Progenitor cell of endocrine pancreas (in vitro differentiated cells): ENCODE measurements around the gene MTARC2. TPM values are rescaled to one million over a fixed set of nuclear protein-coding genes. Genes with fewer than 3 reads are reported as not detected.
A peak's percentile ranks its signal among the peaks of the same experiment; 100 is the strongest.

Experiments
- DNase-seq: peaks from one replicate; pipeline ENCODE4 v3.0.0; 2021; ENCODE audit warnings: low spot score; ENCODE audit not compliant: unreplicated experiment
- H3K27ac Mint-ChIP-seq: 2 replicates; pipeline ENCODE4 v1.8.0; 2021; ENCODE audit warnings: mild to moderate bottlenecking, moderate library complexity, mixed read lengths
- H3K27me3 Mint-ChIP-seq: 2 replicates; pipeline ENCODE4 v1.8.0; 2021; ENCODE audit warnings: mixed read lengths
- H3K36me3 Mint-ChIP-seq: 2 replicates; pipeline ENCODE4 v1.8.0; 2022; ENCODE audit warnings: mixed read lengths; ENCODE audit not compliant: insufficient read depth
- H3K4me1 Mint-ChIP-seq: 2 replicates; pipeline ENCODE4 v1.8.0; 2021; ENCODE audit warnings: low read depth, mixed read lengths
- H3K4me3 Mint-ChIP-seq: 2 replicates; pipeline ENCODE4 v1.8.0; 2021; ENCODE audit warnings: low read depth, mild to moderate bottlenecking, moderate library complexity, mixed read lengths
- H3K9me3 Mint-ChIP-seq: 2 replicates; pipeline ENCODE4 v1.8.0; 2021; ENCODE audit warnings: low read depth, mixed read lengths
- total RNA-seq: library from RNA; stranded (reverse); gene quantifications from 2 replicates; pipeline ENCODE4 v1.2.1, GENCODE V29; 2021
- TF ChIP-seq, protein P1 (sequence below): fragments of 200-600 bp; sonication (generic); IDR thresholded peaks from one replicate; pipeline ENCODE4 v1.5.0; 2021; ENCODE audit warnings: antibody characterized with exemption, mild to moderate bottlenecking; ENCODE audit not compliant: unreplicated experiment

Gene MTARC2
- total RNA-seq, 1 donor from 2014 or later, result 14.3 TPM

DNA sequence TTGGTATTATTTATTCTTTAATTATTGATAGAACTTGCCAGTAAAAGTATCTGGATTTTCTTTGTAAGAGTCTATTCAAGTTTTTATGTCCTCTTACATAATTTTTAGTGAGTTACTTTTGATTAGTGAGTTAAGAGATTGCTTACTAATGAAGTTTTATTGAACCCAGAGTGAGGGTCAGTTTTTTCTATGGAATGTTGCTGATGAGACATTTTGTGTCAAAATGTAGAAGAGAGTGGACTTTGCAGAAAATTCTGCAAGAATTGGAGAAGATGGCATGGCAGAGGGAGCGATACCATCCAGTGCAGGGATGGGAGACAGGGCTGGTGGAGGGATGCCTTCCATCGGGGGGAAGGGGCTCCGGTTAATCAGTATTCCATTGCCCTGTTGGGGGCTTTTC is 11.0 kb downstream of the MTARC2 start:
- no peak for DNase-seq
- Mint-ChIP-seq H3K36me3 (peaks cover 12% of the 10 kb centered on the region), H3K4me1 (no peaks in the 10 kb centered on the region), H3K4me3 (no peak overlapping the region), H3K27ac (no peak overlapping the region), H3K27me3 (no peaks in the 10 kb centered on the region), H3K9me3 (no peaks in the 10 kb centered on the region)
- TF ChIP-seq, protein P1, sequence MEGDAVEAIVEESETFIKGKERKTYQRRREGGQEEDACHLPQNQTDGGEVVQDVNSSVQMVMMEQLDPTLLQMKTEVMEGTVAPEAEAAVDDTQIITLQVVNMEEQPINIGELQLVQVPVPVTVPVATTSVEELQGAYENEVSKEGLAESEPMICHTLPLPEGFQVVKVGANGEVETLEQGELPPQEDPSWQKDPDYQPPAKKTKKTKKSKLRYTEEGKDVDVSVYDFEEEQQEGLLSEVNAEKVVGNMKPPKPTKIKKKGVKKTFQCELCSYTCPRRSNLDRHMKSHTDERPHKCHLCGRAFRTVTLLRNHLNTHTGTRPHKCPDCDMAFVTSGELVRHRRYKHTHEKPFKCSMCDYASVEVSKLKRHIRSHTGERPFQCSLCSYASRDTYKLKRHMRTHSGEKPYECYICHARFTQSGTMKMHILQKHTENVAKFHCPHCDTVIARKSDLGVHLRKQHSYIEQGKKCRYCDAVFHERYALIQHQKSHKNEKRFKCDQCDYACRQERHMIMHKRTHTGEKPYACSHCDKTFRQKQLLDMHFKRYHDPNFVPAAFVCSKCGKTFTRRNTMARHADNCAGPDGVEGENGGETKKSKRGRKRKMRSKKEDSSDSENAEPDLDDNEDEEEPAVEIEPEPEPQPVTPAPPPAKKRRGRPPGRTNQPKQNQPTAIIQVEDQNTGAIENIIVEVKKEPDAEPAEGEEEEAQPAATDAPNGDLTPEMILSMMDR, result no peak

DNA sequence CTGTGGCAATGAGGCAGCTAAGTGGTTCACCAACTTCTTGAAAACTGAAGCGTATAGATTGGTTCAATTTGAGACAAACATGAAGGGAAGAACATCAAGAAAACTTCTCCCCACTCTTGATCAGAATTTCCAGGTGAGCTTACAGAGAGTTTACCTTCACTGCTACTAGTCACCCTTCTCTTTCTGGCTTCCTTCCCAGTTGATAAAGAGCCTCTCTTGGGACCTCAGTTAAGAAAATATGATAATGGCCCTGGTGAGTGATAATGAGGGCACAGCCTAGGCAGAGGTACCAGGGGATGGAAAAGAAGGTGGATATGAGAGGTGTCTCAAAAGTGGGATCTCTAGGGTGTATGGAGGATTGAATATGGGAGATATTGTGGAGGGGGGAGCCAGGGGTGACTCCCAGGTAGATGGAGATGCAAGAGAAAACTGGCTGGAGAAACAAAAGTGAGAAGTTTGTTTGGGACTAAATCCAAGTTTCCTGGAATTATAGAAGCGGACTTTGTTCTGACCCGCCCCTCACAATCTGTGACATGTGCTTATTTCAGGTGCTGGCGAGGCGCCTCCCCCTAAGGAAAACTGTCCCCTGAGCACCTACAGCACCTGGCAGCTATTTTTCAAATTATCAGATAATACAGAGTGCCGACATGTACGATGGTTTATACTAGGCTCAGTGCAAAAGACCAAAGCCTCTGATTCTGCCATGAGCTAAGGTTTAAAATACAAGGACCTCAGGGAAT is 13.7 kb downstream of the MTARC2 start:
- no peaks in the 10 kb centered on the region for H3K27me3 Mint-ChIP-seq
- H3K27ac Mint-ChIP-seq, result no peak overlapping the region
- H3K36me3 Mint-ChIP-seq, result peaks cover 13% of the 10 kb centered on the region
- TF ChIP-seq, protein P1, result no peak
- H3K4me3 Mint-ChIP-seq, result no peak overlapping the region
- H3K9me3 Mint-ChIP-seq, result no peaks in the 10 kb centered on the region
- no peaks in the 10 kb centered on the region for H3K4me1 Mint-ChIP-seq
- no peak for DNase-seq

DNA sequence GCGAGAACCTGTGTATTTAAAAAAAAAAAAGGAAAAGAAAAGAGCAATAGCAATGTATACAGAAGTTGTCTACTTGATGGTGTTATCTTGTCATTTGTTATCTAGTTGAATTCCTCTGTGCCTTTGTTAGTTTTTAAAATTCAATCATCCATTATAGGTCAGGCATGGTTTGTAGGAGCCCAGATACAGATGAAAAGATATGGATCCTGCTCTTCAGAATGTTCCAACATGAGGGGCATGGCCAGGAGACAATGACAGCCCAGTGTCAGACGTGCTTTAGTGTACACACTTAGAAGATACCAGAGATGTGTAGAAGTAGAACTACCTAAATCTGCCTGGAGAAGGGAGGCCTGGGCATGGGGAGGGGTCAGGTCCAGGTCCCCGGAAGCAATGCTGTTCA is 16.6 kb downstream of the MTARC2 start:
- H3K4me1 Mint-ChIP-seq, result no peaks in the 10 kb centered on the region
- TF ChIP-seq, protein P1, result no peak
- H3K36me3 Mint-ChIP-seq, result peaks cover 13% of the 10 kb centered on the region
- no peaks in the 10 kb centered on the region for H3K27me3 Mint-ChIP-seq
- no peak for DNase-seq
- peak overlapping the region; percentile 44 for H3K27ac Mint-ChIP-seq
- H3K4me3 Mint-ChIP-seq, result no peak overlapping the region
- H3K9me3 Mint-ChIP-seq, result no peaks in the 10 kb centered on the region

- TF ChIP-seq, protein P1, result no peak
- H3K4me3 Mint-ChIP-seq, result no peak overlapping the region
- H3K27me3 Mint-ChIP-seq, result no peaks in the 10 kb centered on the region
- H3K4me1 Mint-ChIP-seq, result no peaks in the 10 kb centered on the region
- H3K9me3 Mint-ChIP-seq, result no peaks in the 10 kb centered on the region
- no peak for DNase-seq
- H3K27ac Mint-ChIP-seq, result no peak overlapping the region
- peaks cover 13% of the 10 kb centered on the region for H3K36me3 Mint-ChIP-seq
These were observed 19.4 kb downstream of the MTARC2 start for GRCh38 chr1:220767312-220768125.

DNA sequence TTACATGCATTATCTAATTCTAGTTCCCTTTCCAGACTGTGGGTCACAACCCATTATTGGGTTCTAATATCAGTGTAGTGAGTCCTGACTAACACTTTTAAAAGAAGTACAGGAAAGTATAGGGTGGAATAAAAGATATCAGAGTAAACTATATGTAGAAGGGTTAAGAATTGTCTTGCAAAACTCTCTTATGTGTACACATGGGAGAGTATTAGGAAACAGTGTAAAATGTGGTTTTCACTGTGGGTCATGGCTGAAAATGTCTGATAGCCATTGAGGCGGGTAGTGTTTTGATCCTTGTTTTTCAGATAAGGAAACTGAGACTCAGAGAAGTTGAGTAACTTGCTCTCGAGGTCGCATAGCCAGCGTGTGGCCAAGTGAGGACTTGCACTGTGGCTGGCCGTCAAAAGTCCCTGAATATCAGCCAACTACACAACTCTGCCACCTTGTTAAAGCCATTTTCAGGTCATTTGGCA is 20.0 kb downstream of the MTARC2 start:
- Mint-ChIP-seq H3K27ac (no peak overlapping the region), H3K9me3 (no peaks in the 10 kb centered on the region), H3K4me1 (no peaks in the 10 kb centered on the region), H3K36me3 (peaks cover 9% of the 10 kb centered on the region), H3K27me3 (no peaks in the 10 kb centered on the region), H3K4me3 (no peak overlapping the region)
- no peak for DNase-seq
- TF ChIP-seq, protein P1, result no peak
